ENCODE results near the gene MILR1. TPM values are rescaled to one million over a fixed set of nuclear protein-coding genes. Genes with fewer than 3 reads are reported as not detected.

MILR1 gene
- total RNA-seq, 4 donors from 2014 or later = 2.9 to 6.6 (median 4.2) TPM

DNA sequence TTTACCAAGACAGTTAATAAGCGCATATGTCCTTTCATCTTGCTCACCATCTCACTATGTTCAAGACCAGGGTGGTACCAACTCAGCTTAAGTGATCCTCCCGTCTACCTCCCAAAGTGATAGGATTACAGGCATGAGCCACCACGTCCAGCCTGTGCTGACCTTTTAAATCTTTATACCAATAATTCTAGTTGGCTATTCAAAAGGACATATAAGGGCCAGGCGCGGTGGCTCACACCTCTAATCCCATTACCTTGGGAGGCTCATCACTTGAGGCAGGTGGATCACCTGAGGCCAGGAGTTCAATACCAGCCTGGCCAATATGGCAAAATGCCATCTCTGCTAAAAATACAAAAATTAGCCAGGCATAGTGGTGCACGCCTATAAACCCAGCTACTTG is 60.3 kb downstream of the MILR1 start:
- 87% methylated on average over 6 of the region's 6 CpGs for WGBS
- no peak overlapping the region for H3K27ac ChIP-seq (replicated peaks in 1 of 4)
- DNase-seq (ENCODE audit: extremely low spot score) = no peak
- no peaks in the 10 kb centered on the region for H3K9me3 ChIP-seq
- intact Hi-C loops (cut with DNase I) = no loop called here
- H3K4me3 ChIP-seq = no peak overlapping the region
- H3K36me3 ChIP-seq = peaks cover 22 to 60% (median 50%) of the 10 kb centered on the region in 4 donors
- no peaks in the 10 kb centered on the region for H3K27me3 ChIP-seq
- TF ChIP-seq POLR2A (IDR thresholded peaks at IDR 0.05; ENCODE audit: low read depth) (no peak), POLR2AphosphoS5 (IDR thresholded peaks at IDR 0.05) (no peak), EP300 (IDR thresholded peaks at IDR 0.05) (no peak)
- TF ChIP-seq, protein P1, sequence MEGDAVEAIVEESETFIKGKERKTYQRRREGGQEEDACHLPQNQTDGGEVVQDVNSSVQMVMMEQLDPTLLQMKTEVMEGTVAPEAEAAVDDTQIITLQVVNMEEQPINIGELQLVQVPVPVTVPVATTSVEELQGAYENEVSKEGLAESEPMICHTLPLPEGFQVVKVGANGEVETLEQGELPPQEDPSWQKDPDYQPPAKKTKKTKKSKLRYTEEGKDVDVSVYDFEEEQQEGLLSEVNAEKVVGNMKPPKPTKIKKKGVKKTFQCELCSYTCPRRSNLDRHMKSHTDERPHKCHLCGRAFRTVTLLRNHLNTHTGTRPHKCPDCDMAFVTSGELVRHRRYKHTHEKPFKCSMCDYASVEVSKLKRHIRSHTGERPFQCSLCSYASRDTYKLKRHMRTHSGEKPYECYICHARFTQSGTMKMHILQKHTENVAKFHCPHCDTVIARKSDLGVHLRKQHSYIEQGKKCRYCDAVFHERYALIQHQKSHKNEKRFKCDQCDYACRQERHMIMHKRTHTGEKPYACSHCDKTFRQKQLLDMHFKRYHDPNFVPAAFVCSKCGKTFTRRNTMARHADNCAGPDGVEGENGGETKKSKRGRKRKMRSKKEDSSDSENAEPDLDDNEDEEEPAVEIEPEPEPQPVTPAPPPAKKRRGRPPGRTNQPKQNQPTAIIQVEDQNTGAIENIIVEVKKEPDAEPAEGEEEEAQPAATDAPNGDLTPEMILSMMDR (IDR thresholded peaks at IDR 0.05) = no peak
- peaks cover 27 to 41% (median 33%) of the 10 kb centered on the region in 4 donors for H3K4me1 ChIP-seq

DNA sequence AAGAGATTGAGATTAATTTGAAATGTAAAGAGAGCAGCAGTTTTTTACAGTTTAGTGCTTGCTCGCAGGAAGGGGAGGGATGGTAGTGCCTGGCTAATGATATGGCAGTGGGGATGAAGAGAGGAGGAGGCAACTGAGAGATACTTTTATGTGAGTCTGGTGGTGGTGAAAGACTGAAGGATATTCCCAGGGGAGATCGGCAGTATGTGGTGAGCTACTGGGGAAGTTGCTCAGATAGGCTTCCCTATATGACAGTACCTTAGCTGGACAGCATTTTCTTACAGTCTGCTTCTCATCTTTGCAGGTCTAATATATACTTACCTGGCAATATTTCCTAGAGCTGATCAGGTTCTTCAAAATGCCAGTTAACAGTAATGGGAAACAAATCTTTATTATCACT is 66.5 kb downstream of the MILR1 start:
- Histone ChIP-seq H3K4me1 (peaks cover 0 to 14% (median 3%) of the 10 kb centered on the region in 4 donors), H3K9me3 (no peaks in the 10 kb centered on the region), H3K4me3 (no peak overlapping the region), H3K27me3 (no peaks in the 10 kb centered on the region), H3K27ac (replicated peaks in 1 of 4) (no peak overlapping the region), H3K36me3 (peaks cover 46 to 100% (median 92%) of the 10 kb centered on the region in 4 donors)
- TF ChIP-seq, protein P1 (IDR thresholded peaks at IDR 0.05) = no peak
- TF ChIP-seq EP300 (IDR thresholded peaks at IDR 0.05) (no peak), POLR2AphosphoS5 (IDR thresholded peaks at IDR 0.05) (no peak), POLR2A (IDR thresholded peaks at IDR 0.05; ENCODE audit: low read depth) (no peak)
- 82% methylated on average over 2 of the region's 2 CpGs for WGBS
- intact Hi-C loops (cut with DNase I) = no loop called here
- no peak for DNase-seq (ENCODE audit: extremely low spot score)

GRCh38 chr17:64515829-64516228 is 66.9 kb downstream of the MILR1 start:
- WGBS = 80% methylated on average over 1 of the region's 1 CpG
- Histone ChIP-seq H3K36me3 (peaks cover 42 to 100% (median 92%) of the 10 kb centered on the region in 4 donors), H3K4me3 (no peak overlapping the region), H3K9me3 (no peaks in the 10 kb centered on the region), H3K27ac (replicated peaks in 1 of 4) (no peak overlapping the region), H3K4me1 (peaks cover 0 to 9% (median 3%) of the 10 kb centered on the region in 4 donors), H3K27me3 (no peaks in the 10 kb centered on the region)
- intact Hi-C loops (cut with DNase I) = no loop called here
- TF ChIP-seq, protein P1 (IDR thresholded peaks at IDR 0.05) = no peak
- TF ChIP-seq POLR2AphosphoS5 (IDR thresholded peaks at IDR 0.05) = no peak
- no peak for TF ChIP-seq POLR2A (IDR thresholded peaks at IDR 0.05; ENCODE audit: low read depth)
- no peak for TF ChIP-seq EP300 (IDR thresholded peaks at IDR 0.05)
- no peak for DNase-seq (ENCODE audit: extremely low spot score)

Small RNA genes within 50 kb of the gene (small RNA-seq; reads per million reads assigned to genes)
- gene ATP5MFP4 (0 reads per million in 3 donors), gene MIR1273E (0 reads per million in 3 donors)

Other genes starting within 250 kb of the MILR1 start
- gene TEX2, start 185.9 kb upstream of the MILR1 start, total RNA-seq = 10 to 100 TPM; 32.6 to 58.7 (median 46.1) TPM
- 100 to 1,000 TPM in 2 of 4 donors, 10 to 100 TPM in 2; 52.3 to 270 (median 148) TPM for gene PECAM1, start 58.3 kb upstream of the MILR1 start, total RNA-seq
- 1 to 10 TPM; 3.2 to 5.0 (median 3.3) TPM for gene POLG2, start 47.9 kb downstream of the MILR1 start, total RNA-seq
- gene DDX5, start 57.2 kb downstream of the MILR1 start, total RNA-seq = 100 to 1,000 TPM; 422 to 728 (median 528) TPM
- 10 to 100 TPM; 24.6 to 39.5 (median 34.8) TPM for gene CEP95, start 57.9 kb downstream of the MILR1 start, total RNA-seq
- 10 to 100 TPM; 30.5 to 52.7 (median 44.1) TPM for gene SMURF2, start 213.2 kb downstream of the MILR1 start, total RNA-seq